ENCODE data around the gene FAM83C. TPM values are rescaled to one million over a fixed set of nuclear protein-coding genes. Genes with fewer than 3 reads are reported as not detected.

The FAM83C gene
- total RNA-seq, 2 experiments from 2014 or later, result not detected

DNA sequence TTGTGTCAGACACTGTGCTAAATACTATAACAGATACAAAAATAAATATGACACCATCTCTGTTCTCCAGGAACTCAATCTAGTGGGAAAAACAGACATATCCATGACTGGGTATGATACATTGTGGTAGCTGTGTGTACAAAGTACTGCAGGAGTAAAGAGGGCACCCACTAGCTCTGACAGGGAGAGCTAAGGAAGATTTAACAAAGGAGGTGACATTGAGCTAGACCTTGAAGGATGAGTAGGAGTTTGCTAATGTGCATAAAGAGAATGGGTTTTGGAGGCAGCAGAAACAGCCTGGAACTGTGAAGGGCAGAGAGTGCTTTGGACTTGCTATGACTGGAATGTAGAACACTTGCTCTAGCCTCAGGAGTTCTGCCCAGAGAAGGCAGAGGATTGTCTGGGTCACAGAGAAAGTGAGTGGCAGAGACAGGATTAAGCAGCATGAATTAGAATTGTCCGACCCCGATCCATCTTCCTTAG, 51.4 kb downstream of the FAM83C start:
- H3K27me3 ChIP-seq (ENCODE audit: control insufficient read depth in 1 of 2, insufficient read depth in 2 of 2, low read length in 2 of 2), result no peaks in the 10 kb centered on the region
- Mint-ChIP-seq H3K9me3 (no peaks in the 10 kb centered on the region), H3K27me3 (peaks cover 7% of the 10 kb centered on the region), H3K4me1 (ENCODE audit: low read depth) (no peaks in the 10 kb centered on the region), H3K36me3 (ENCODE audit: low read depth) (peaks cover 25% of the 10 kb centered on the region), H3K4me3 (no peak overlapping the region), H3K27ac (no peak overlapping the region)
- ChIA-PET CTCF (no interaction called here), POLR2A (interaction anchor here (1.7 kb wide), 1 partner anchor 13 kb away, joined by 4 read pairs; no protein-coding TSS in a partner anchor)
- intact Hi-C loops (cut with DNase I, micrococcal nuclease), result no loop called here
- H3K27ac ChIP-seq (ENCODE audit: low read depth in 1 of 2, low read length in 2 of 2), result no peak overlapping the region
- H3K4me1 ChIP-seq (ENCODE audit: insufficient read depth, low read length), result no peaks in the 10 kb centered on the region
- DNase-seq, result no peak
- no peak overlapping the region for H3K4me3 ChIP-seq (ENCODE audit: low read length)
- ATAC-seq (ENCODE audit: poor library complexity), result no peak
- peaks cover 6% of the 10 kb centered on the region for H3K36me3 ChIP-seq (ENCODE audit: insufficient read depth, low read length)
- no peak for TF ChIP-seq CTCF (IDR thresholded peaks at IDR 0.05)
- no peaks in the 10 kb centered on the region for H3K9me3 ChIP-seq (ENCODE audit: control insufficient read depth in 1 of 2, insufficient read depth in 1 of 2, low read length in 2 of 2)

DNA sequence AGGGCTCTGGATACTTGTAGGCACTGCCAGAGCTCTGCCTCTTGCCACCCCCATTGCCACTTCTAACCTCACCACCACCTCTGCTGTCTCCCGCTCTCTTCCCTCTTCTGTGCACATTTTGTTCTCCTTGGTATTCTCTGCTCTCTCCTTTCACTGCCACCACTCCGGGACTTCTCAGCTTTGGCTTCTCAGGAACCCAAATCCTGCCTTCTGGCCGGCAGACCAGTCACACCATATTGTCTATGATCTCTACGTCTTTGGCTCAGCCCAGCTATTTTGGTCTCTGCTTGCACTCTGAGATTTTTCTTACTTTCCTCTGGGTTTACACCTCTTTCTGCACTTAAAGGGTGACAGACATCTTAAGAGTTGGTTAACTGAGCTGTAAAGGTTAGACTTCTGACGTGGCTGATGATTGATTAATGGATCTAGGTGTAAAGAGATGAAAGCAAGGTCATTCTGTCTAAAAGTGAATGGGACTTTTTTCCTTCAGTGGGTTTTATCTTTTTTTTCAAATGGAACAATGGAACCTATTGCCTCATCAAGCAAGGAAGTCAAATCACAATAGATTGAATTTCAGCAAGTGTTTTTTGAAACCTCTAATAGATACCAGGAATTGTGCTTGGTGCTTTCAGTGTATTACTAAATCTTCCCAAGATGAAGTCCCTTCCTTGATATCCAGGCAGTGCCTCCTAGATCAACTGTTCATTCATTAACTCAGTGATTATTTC, 52.0 kb downstream of the FAM83C start:
- H3K27ac ChIP-seq (ENCODE audit: low read depth in 1 of 2, low read length in 2 of 2), result no peak overlapping the region

GRCh38 chr20:35238735-35239134, 53.5 kb downstream of the FAM83C start:
- H3K9me3 ChIP-seq (ENCODE audit: control insufficient read depth in 1 of 2, insufficient read depth in 1 of 2, low read length in 2 of 2), result no peaks in the 10 kb centered on the region
- Mint-ChIP-seq H3K4me3 (no peak overlapping the region), H3K9me3 (no peaks in the 10 kb centered on the region), H3K4me1 (ENCODE audit: low read depth) (no peaks in the 10 kb centered on the region), H3K27me3 (peaks cover 13% of the 10 kb centered on the region), H3K27ac (no peak overlapping the region), H3K36me3 (ENCODE audit: low read depth) (peaks cover 41% of the 10 kb centered on the region)
- H3K4me3 ChIP-seq (ENCODE audit: low read length), result no peak overlapping the region
- POLR2A ChIA-PET, result interaction anchor here (0.8 kb wide), 1 partner anchor 39 kb away, joined by 3 read pairs; the partner anchor contains the start of gene MMP24OS
- no peak for DNase-seq
- ATAC-seq (ENCODE audit: poor library complexity), result no peak
- CTCF ChIA-PET, result no interaction called here
- peaks cover 11% of the 10 kb centered on the region for H3K36me3 ChIP-seq (ENCODE audit: insufficient read depth, low read length)
- intact Hi-C loops (cut with DNase I, micrococcal nuclease), result no loop called here
- no peak for TF ChIP-seq CTCF (IDR thresholded peaks at IDR 0.05)
- no peaks in the 10 kb centered on the region for H3K4me1 ChIP-seq (ENCODE audit: insufficient read depth, low read length)
- no peaks in the 10 kb centered on the region for H3K27me3 ChIP-seq (ENCODE audit: control insufficient read depth in 1 of 2, insufficient read depth in 2 of 2, low read length in 2 of 2)
- no peak overlapping the region for H3K27ac ChIP-seq (ENCODE audit: low read depth in 1 of 2, low read length in 2 of 2)

More for the DNA sequence above, 52.0 kb downstream of the FAM83C start:
- Mint-ChIP-seq H3K9me3 (no peaks in the 10 kb centered on the region), H3K4me3 (no peak overlapping the region), H3K4me1 (ENCODE audit: low read depth) (no peaks in the 10 kb centered on the region), H3K27me3 (peaks cover 7% of the 10 kb centered on the region), H3K27ac (no peak overlapping the region), H3K36me3 (ENCODE audit: low read depth) (peaks cover 27% of the 10 kb centered on the region)
- Histone ChIP-seq H3K4me1 (ENCODE audit: insufficient read depth, low read length) (no peaks in the 10 kb centered on the region), H3K27me3 (ENCODE audit: control insufficient read depth in 1 of 2, insufficient read depth in 2 of 2, low read length in 2 of 2) (no peaks in the 10 kb centered on the region), H3K9me3 (ENCODE audit: control insufficient read depth in 1 of 2, insufficient read depth in 1 of 2, low read length in 2 of 2) (no peaks in the 10 kb centered on the region), H3K4me3 (ENCODE audit: low read length) (no peak overlapping the region), H3K36me3 (ENCODE audit: insufficient read depth, low read length) (peaks cover 9% of the 10 kb centered on the region)
- ChIA-PET CTCF (no interaction called here), POLR2A (interaction anchor here (1.7 kb wide), 1 partner anchor 13 kb away, joined by 4 read pairs; no protein-coding TSS in a partner anchor)
- intact Hi-C loops (cut with DNase I, micrococcal nuclease), result no loop called here
- ATAC-seq (ENCODE audit: poor library complexity) (no peak), DNase-seq (no peak)
- no peak for TF ChIP-seq CTCF (IDR thresholded peaks at IDR 0.05)
